SK-N-SH (cell line): ENCODE results near the gene TRPT1. TPM values are rescaled to one million over a fixed set of nuclear protein-coding genes. Genes with fewer than 3 reads are reported as not detected.

Experiments used
- CTCF ChIA-PET: fragments of 300-600, 350-600 bp; formaldehyde crosslinking; extraction: SDS; loops from one replicate; lab custom pipeline; 2021; lab: Yijun Ruan, JAX
- POLR2A ChIA-PET: fragments of 350-600 bp; sonication (Branson Sonifier 250); formaldehyde crosslinking; extraction: SDS; loops from one replicate; lab custom pipeline; 2020; ENCODE audit warnings: antibody characterized with exemption, inconsistent platforms; lab: Yijun Ruan, JAX
- DNase-seq: peaks from one replicate; pipeline ENCODE4 v3.0.0; 2012
- H2AFZ ChIP-seq: fragments of 200-600 bp; sonication (generic); 2 replicates; pipeline ENCODE4 v1.8.1; 2016; ENCODE audit warnings: antibody characterized with exemption, mild to moderate bottlenecking, low read depth
- H3F3A ChIP-seq: fragments of 200-600 bp; sonication (generic); replicated peaks from 2 replicates; pipeline ENCODE3; 2016; ENCODE audit warnings: antibody characterized with exemption, mild to moderate bottlenecking; ENCODE audit not compliant: insufficient read depth
- H3K27ac ChIP-seq, 2 experiments: fragments of 200-500 bp in 1 of 2; fragments of 200-600 bp in 1 of 2; sonication (Bioruptor generic) in 1 of 2; sonication (generic), shearing (Covaris generic) in 1 of 2; 2 replicates each; pipeline versions ENCODE4 v1.5.1 to v1.6.1; 2014 to 2016; ENCODE audit warnings: low read depth in 2 of 2, inconsistent platforms in 1 of 2, low read length in 1 of 2, mild to moderate bottlenecking in 1 of 2, mixed read lengths in 1 of 2
- H3K27me3 ChIP-seq: fragments of 200-600 bp; sonication (generic), shearing (Covaris generic); 2 replicates; pipeline ENCODE4 v1.6.1; 2016; ENCODE audit warnings: mixed run types; ENCODE audit not compliant: insufficient read depth
- H3K36me3 ChIP-seq, 2 experiments: fragments of 200-500 bp in 1 of 2; fragments of 200-600 bp in 1 of 2; sonication (Bioruptor generic) in 1 of 2; sonication (generic) in 1 of 2; replicated peaks in 1 of 2; 2 replicates each; pipeline versions ENCODE3 to v1.5.1; 2014 to 2016; ENCODE audit warnings: low read length in 1 of 2, mild to moderate bottlenecking in 1 of 2; ENCODE audit not compliant: insufficient read depth in 2 of 2, control insufficient read depth in 1 of 2
- H3K4me1 ChIP-seq, 2 experiments: fragments of 200-500 bp in 1 of 2; fragments of 200-600 bp in 1 of 2; sonication (Bioruptor generic) in 1 of 2; sonication (generic), shearing (Covaris generic) in 1 of 2; 2 replicates each; pipeline versions ENCODE4 v1.5.1 to v1.6.1; 2014 to 2016; ENCODE audit warnings: low read depth in 1 of 2, low read length in 1 of 2, mixed run types in 1 of 2; ENCODE audit not compliant: insufficient read depth in 2 of 2, control insufficient read depth in 1 of 2
- H3K4me2 ChIP-seq: fragments of 200-600 bp; sonication (generic), shearing (Covaris generic); 2 replicates; pipeline ENCODE4 v1.6.1; 2017; ENCODE audit warnings: mixed run types
- H3K4me3 ChIP-seq, 2 experiments: fragments of 200-500 bp in 1 of 2; fragments of 200-600 bp in 1 of 2; sonication (Bioruptor generic) in 1 of 2; sonication (generic), shearing (Covaris generic) in 1 of 2; 2 replicates each; pipeline versions ENCODE4 v1.5.1 to v1.8.1; 2014 to 2016; ENCODE audit warnings: low read depth in 2 of 2, inconsistent platforms in 1 of 2, low read length in 1 of 2, mild to moderate bottlenecking in 1 of 2, mixed read lengths in 1 of 2, moderate library complexity in 1 of 2
- H3K79me2 ChIP-seq: fragments of 200-600 bp; sonication (generic); 2 replicates; pipeline ENCODE4 v1.8.1; 2017; ENCODE audit warnings: mild to moderate bottlenecking; ENCODE audit not compliant: insufficient read depth
- H3K9ac ChIP-seq: fragments of 200-600 bp; sonication (generic); 2 replicates; pipeline ENCODE4 v1.6.1; 2017; ENCODE audit warnings: mixed run types
- H3K9me2 ChIP-seq: fragments of 200-600 bp; sonication (generic); 2 replicates; pipeline ENCODE4 v1.6.1; 2017; ENCODE audit warnings: mixed run types
- H3K9me3 ChIP-seq: fragments of 200-600 bp; sonication (generic); 2 replicates; pipeline ENCODE4 v1.6.1; 2017; ENCODE audit warnings: mixed run types, mild to moderate bottlenecking, moderate library complexity
- H4K20me1 ChIP-seq: fragments of 200-600 bp; sonication (generic); 2 replicates; pipeline ENCODE4 v1.6.1; 2017; ENCODE audit warnings: mild to moderate bottlenecking, mixed run types; ENCODE audit not compliant: insufficient read depth
- CHD2 ChIP-seq: fragments of 150-350 bp; IDR thresholded peaks from 2 replicates; pipeline ENCODE4 v1.6.1; 2018; ENCODE audit warnings: low read length; ENCODE audit not compliant: partially characterized antibody
- ELF1 ChIP-seq: IDR thresholded peaks from 2 replicates; pipeline ENCODE4 v1.4.0; 2012
- EP300 ChIP-seq, 2 experiments: IDR thresholded peaks; 2 replicates each; pipeline versions ENCODE4 v1.4.0 to v1.6.1; 2012; ENCODE audit warnings: borderline replicate concordance in 1 of 2, low read depth in 1 of 2, low read length in 1 of 2
- EZH2phosphoT487 ChIP-seq: fragments of 200-600 bp; sonication (generic); IDR thresholded peaks from 2 replicates; pipeline ENCODE4 v1.6.1; 2017; ENCODE audit warnings: low read depth, mixed run types, mild to moderate bottlenecking, antibody characterized with exemption, moderate library complexity, borderline replicate concordance
- FOSL2 ChIP-seq: IDR thresholded peaks from 2 replicates; pipeline ENCODE4 v1.4.0; 2012; ENCODE audit warnings: low read depth, mild to moderate bottlenecking, moderate library complexity, borderline replicate concordance
- FOXJ3 ChIP-seq: sonication (generic); formaldehyde crosslinking; IDR thresholded peaks from 2 replicates; pipeline ENCODE4 v1.5.1; 2020; ENCODE audit warnings: mild to moderate bottlenecking, missing genetic modification reagents
- GABPA ChIP-seq: IDR thresholded peaks from 2 replicates; pipeline ENCODE4 v1.4.0; 2012; ENCODE audit warnings: low read depth, mild to moderate bottlenecking
- GATA2 ChIP-seq: sonication (generic); formaldehyde crosslinking; IDR thresholded peaks from 2 replicates; pipeline ENCODE4 v1.5.0; 2020; ENCODE audit warnings: mild to moderate bottlenecking, missing genetic modification reagents
- JUND ChIP-seq: IDR thresholded peaks from 2 replicates; pipeline ENCODE4 v1.4.0; 2012
- MAX ChIP-seq: IDR thresholded peaks from 2 replicates; pipeline ENCODE4 v1.4.0; 2012; ENCODE audit warnings: low read depth
- MEF2A ChIP-seq: IDR thresholded peaks from 2 replicates; pipeline ENCODE4 v1.4.0; 2012; ENCODE audit warnings: low read depth, borderline replicate concordance
- NFIC ChIP-seq: IDR thresholded peaks from 2 replicates; pipeline ENCODE4 v1.4.0; 2012; ENCODE audit warnings: borderline replicate concordance
- NRF1 ChIP-seq: IDR thresholded peaks from 2 replicates; pipeline ENCODE4 v1.6.1; 2012; ENCODE audit warnings: low read depth, mild to moderate bottlenecking, low read length
- PBX3 ChIP-seq: IDR thresholded peaks from 2 replicates; pipeline ENCODE4; 2012
- RAD21 ChIP-seq: IDR thresholded peaks from 2 replicates; pipeline ENCODE4 v1.6.1; 2012; ENCODE audit warnings: mild to moderate bottlenecking, low read length
- RXRA ChIP-seq: IDR thresholded peaks from 2 replicates; pipeline ENCODE4 v1.4.0; 2012; ENCODE audit warnings: low read depth, mild to moderate bottlenecking, borderline replicate concordance
- TAF1 ChIP-seq: IDR thresholded peaks from 2 replicates; pipeline ENCODE4 v1.6.1; 2012; ENCODE audit warnings: low read depth, mild to moderate bottlenecking, low read length, moderate library complexity, borderline replicate concordance
- TCF12 ChIP-seq: IDR thresholded peaks from 2 replicates; pipeline ENCODE4 v1.4.0; 2012
- USF2 ChIP-seq: fragments of 150-350 bp; IDR thresholded peaks from 2 replicates; pipeline ENCODE4 v1.6.1; 2017; ENCODE audit warnings: antibody characterized with exemption, low read length, low read depth, borderline replicate concordance
- YY1 ChIP-seq: IDR thresholded peaks from 2 replicates; pipeline ENCODE4 v1.4.0; 2012; ENCODE audit warnings: low read depth, mild to moderate bottlenecking
- WGBS: methylation state at CpG from one replicate; pipeline ENCODE4 v1.1.6; 2017; ENCODE audit warnings: low lambda C conversion rate; 5-methylcytosine and 5-hydroxymethylcytosine counted together
- polyA plus RNA-seq, 3 experiments: library from polyadenylated mRNA; depleted of rRNA; stranded (reverse); fragments of >200 nt; gene quantifications; 2 replicates each; pipeline ENCODE4 v1.2.3, GENCODE V29; 2012
- TF ChIP-seq, protein P1 (sequence below): IDR thresholded peaks from 2 replicates; pipeline ENCODE4 v1.4.0; 2012; ENCODE audit warnings: low read depth, borderline replicate concordance
- TF ChIP-seq, protein P2 (sequence below): fragments of 150-350 bp; IDR thresholded peaks from 2 replicates; pipeline ENCODE4 v1.6.1; 2016; ENCODE audit warnings: mild to moderate bottlenecking, low read depth, low read length

Gene TRPT1
- polyA plus RNA-seq, 1 of the 3 experiments (the other 2 are of a cell fraction), result 62.4 TPM

GRCh38 chr11:64254326-64254725 lies 28.3 kb upstream of the TRPT1 start:
- Histone ChIP-seq H3K4me3 (no peak overlapping the region), H3K9me2 (no peaks in the 10 kb centered on the region), H3K27me3 (no peaks in the 10 kb centered on the region), H3K9me3 (no peaks in the 10 kb centered on the region), H2AFZ (no peak overlapping the region), H3K36me3 (peaks cover 10 to 32% of the 10 kb centered on the region in 2 experiments), H3K4me1 (peaks cover 10 to 25% of the 10 kb centered on the region in 2 experiments; a peak in 2 of 4 replicates), H3K9ac (no peak overlapping the region), H3F3A (peaks cover 3% of the 10 kb centered on the region), H3K79me2 (peaks cover 30% of the 10 kb centered on the region), H3K27ac (no peak overlapping the region), H4K20me1 (peaks cover 14% of the 10 kb centered on the region), H3K4me2 (no peak overlapping the region)
- ChIA-PET CTCF (interaction anchor here (1.3 to 1.6 kb wide), 3 partner anchors 10 to 13 kb away, joined by 4 to 15 read pairs (median 4); no protein-coding TSS in a partner anchor), POLR2A (no interaction called here)
- WGBS, result no CpG with 5 or more reads among the region's 7 CpGs
- TF ChIP-seq, protein P1, sequence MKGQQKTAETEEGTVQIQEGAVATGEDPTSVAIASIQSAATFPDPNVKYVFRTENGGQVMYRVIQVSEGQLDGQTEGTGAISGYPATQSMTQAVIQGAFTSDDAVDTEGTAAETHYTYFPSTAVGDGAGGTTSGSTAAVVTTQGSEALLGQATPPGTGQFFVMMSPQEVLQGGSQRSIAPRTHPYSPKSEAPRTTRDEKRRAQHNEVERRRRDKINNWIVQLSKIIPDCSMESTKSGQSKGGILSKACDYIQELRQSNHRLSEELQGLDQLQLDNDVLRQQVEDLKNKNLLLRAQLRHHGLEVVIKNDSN, result no peak
- no peak for TF ChIP-seq TCF12
- no peak for TF ChIP-seq RAD21
- no peak for TF ChIP-seq TAF1
- no peak for TF ChIP-seq EP300 (IDR thresholded peaks at IDR 0.05; ENCODE audit: borderline replicate concordance in 1 of 2, low read depth in 1 of 2, low read length in 1 of 2)
- TF ChIP-seq, protein P2, sequence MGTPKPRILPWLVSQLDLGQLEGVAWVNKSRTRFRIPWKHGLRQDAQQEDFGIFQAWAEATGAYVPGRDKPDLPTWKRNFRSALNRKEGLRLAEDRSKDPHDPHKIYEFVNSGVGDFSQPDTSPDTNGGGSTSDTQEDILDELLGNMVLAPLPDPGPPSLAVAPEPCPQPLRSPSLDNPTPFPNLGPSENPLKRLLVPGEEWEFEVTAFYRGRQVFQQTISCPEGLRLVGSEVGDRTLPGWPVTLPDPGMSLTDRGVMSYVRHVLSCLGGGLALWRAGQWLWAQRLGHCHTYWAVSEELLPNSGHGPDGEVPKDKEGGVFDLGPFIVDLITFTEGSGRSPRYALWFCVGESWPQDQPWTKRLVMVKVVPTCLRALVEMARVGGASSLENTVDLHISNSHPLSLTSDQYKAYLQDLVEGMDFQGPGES, result no peak
- TF ChIP-seq MEF2A, result no peak
- TF ChIP-seq GABPA, result no peak
- no peak for TF ChIP-seq MAX
- TF ChIP-seq USF2, result no peak
- TF ChIP-seq NFIC, result no peak
- no peak for TF ChIP-seq GATA2 (CRISPR knock-in tag)
- TF ChIP-seq PBX3, result no peak
- no peak for TF ChIP-seq ELF1
- DNase-seq, result no peak

- Histone ChIP-seq H3K4me3 (no peak overlapping the region), H3K4me2 (peak overlapping the region; percentile 96; the same call in 1 of the 2 replicates), H3K36me3 (peaks cover 10 to 26% of the 10 kb centered on the region in 2 experiments), H2AFZ (no peak overlapping the region), H4K20me1 (peaks cover 14% of the 10 kb centered on the region), H3K27ac (no peak overlapping the region), H3F3A (peaks cover 3% of the 10 kb centered on the region), H3K79me2 (peaks cover 30% of the 10 kb centered on the region), H3K9me2 (no peaks in the 10 kb centered on the region), H3K4me1 (peaks cover 10 to 25% of the 10 kb centered on the region in 2 experiments; a peak in 2 of 4 replicates), H3K27me3 (no peaks in the 10 kb centered on the region), H3K9ac (no peak overlapping the region), H3K9me3 (no peaks in the 10 kb centered on the region)
- TF ChIP-seq CHD2 (no peak), USF2 (no peak), FOXJ3 (CRISPR knock-in tag) (no peak), NRF1 (no peak), ELF1 (no peak), GATA2 (CRISPR knock-in tag) (no peak), RXRA (no peak), PBX3 (no peak), EZH2phosphoT487 (no peak), JUND (no peak), YY1 (no peak), FOSL2 (no peak)
- TF ChIP-seq, protein P1, result no peak
- ChIA-PET POLR2A (no interaction called here), CTCF (interaction anchor here (1.5 to 1.6 kb wide), 2 partner anchors 9 to 10 kb away, joined by 4 to 15 read pairs; no protein-coding TSS in a partner anchor)
- WGBS, result 100% methylated on average over 1 of the region's 5 CpGs
- DNase-seq, result no peak
Observed at GRCh38 chr11:64253481-64253880, 27.5 kb upstream of the TRPT1 start.
